GM21717 (cell line): ENCODE measurements around the gene CREB3L4.
"Not testable (repeated sequence)": the region's sequence is repeated elsewhere in the genome, so short reads cannot be mapped to it uniquely, and the experiment has no call there.

ENCODE experiments used
- ATAC-seq: cut with Tn5 transposase; IDR thresholded peaks from one replicate; pipeline ENCODE4 v1.9.1; 2021; ENCODE audit warnings: mild to moderate bottlenecking, moderate library complexity; ENCODE audit not compliant: unreplicated experiment

CREB3L4 gene

DNA sequence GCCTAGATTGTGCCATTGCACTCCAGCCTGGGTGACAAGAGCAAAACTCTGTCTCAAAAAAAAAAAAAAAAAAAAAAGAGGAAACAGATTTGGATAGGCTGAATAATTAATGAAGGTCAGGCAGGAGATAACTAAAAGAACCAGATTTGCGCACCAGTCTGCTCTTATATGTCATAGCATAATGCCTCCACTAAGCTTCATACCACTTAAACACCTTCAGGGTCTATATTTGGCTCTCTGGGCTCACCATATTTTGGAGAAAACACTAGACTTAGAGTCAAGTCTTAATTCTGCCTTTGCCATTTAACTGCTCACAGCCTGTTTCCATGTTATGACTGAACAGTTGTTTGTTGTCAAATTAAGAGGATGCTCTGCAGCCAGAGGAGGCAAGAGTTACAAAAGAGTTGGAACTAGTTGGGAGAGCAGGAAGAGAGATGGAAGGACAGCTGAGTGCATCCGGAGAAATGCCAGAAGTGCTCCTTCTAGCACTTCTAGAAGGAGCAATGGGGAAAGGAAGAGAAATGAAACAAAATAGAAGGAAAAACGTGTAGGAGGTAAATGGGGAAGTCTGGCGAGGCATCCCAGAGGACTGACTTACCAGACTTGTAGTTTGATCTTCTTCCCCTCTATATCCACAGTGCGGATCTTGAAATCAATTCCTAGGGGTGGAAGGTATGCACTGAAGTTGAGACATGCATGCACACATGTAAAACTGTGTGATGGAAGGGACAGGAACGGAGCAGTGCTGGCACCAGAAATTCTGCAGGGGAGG, 16.6 kb downstream of the CREB3L4 start:
- no peak for ATAC-seq

DNA sequence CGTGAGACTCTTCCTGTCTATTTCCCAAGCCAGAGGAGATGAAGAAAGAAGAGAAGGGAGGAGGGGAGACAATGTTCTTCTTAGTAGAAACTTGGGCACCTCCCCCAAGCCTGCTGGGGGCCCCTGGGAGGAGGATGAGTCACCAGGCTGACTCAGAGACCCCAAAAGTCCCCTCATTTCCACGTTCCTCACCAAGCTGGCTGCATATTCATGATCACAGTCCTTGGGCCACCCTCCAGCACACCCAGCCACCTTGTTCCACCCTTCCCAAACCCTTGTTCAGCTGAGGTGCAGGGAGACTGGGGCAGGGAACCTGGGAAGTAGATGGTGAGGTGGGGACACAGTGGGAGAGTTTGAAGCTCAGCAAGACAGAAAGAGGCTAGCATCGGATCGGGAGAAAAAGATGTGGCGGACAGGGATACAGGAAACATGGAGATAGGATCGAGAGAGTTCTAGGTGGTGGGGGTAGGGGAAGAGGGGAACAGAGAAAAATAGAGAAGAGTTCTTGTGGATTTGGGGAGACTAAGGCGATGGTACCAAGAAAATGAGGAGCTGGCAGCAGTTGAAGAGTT, 17.7 kb downstream of the CREB3L4 start:
- ATAC-seq = no peak

DNA sequence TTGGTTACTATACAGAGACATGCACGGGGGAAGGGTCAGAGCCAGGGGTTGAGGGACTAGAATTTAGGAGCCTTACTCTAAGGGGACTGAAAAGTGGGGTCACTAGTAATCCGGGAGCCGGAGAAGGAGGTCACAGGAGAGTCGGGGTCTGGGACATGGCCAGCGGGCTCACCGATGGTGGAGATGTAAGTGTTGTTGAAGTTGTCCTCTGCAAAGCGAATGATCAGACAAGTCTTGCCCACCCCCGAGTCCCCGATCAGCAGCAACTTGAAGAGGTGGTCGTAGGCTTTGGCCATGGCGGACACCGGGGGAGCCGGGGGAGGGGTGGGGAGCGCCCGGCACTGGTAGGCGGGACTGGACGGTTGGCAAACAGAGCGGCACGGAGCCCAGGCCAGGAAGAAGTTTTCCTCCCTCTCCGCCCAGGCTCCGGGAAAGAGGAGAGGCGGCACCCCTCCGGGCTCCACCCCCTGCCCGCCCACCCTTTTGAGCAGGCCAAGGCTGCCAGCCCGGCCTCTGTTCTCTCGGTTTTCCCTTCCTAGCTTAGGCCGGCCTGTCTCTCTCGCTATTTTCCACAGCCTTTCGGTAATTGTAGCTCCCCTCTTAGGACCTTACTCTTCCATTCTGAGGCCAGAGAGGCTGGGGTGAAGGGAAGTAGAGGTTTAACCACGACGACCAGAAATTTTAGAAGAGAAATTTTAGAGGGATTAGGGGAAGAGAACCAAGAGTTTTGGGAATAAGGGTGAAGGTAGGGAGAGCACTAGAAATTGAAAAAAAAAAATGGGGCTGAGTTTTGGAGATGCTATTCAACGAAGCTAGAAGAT, 18.4 kb downstream of the CREB3L4 start, which contains the start of gene RAB13:
TSS of gene RAB13 (minus strand) at position 399 of the 821 bp plus-strand sequence. CDS start at position 296, 103 bp downstream.
- no peak for ATAC-seq

DNA sequence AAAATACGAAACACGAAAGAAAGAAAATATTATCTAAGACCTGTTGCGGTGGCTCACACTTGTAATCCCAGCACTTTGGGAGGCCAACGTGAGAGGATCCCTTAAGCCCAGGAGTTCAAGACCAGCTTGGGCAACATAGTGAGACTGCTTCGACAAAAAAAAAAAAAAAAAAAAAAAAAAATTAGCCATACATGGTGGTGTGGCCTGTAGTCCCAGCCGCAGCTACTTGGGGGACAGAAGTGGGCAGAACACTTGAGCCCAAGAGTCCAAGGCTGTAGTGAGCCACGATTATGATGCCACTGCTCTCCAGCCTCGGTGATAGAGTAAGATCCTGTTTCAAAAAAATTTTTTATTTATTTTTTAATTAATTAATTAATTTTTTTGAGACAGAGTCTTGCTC, 19.9 kb downstream of the CREB3L4 start:
- ATAC-seq = no peak

DNA sequence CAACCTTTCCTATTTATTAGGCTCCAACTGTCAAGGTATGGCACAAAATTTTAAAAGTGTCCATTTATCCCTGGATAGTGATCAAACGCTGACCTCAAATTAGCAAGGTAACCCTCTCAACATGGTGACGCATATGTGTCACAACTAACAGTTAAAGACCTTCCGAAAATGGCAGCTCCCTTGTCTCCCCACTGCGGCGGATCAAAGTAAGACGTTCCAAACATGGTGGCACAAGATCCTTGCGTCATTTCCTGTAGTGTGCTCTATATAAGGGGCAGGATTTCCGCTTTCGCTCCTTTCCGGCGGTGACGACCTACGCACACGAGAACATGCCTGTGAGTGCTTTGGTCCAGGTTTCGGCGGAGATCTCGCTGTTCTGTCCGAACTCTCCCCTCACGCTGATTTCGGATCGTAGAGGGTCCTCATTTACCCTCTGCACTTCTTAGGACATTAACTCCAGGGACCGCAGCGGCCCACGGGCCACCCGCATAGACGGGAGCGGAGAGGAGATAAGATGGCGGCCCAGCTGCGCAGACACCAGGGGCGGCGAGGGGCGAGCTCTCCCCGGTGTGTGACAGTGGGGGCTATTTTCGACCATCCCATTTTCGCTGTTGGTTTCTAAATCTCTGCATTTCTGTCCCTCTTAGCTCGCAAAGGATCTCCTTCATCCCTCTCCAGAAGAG, 22.9 kb downstream of the CREB3L4 start, which contains the start of gene RPS27:
TSS of gene RPS27 (plus strand) at position 295 of the 683 bp plus-strand sequence. CDS start at position 330, 35 bp downstream.
- ATAC-seq = peak; percentile 70

DNA sequence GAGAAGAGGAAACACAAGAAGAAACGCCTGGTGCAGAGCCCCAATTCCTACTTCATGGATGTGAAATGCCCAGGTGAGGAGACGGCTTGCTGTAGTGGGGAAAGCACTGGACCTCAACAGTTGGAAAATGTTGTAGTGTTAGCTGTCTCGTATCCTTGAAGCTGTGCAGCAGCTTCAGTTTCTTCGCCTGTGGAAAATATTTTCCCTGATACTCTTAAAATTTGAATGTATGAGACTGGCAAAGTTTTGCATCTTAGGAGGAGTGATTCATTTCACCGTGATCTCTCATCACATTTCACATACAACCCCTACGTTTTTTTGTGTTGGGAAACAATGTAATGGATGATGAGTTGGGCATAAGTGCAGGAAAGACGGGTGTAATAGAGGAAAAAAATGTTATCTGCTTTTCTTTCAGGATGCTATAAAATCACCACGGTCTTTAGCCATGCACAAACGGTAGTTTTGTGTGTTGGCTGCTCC, 23.5 kb downstream of the CREB3L4 start:
- ATAC-seq = no peak

DNA sequence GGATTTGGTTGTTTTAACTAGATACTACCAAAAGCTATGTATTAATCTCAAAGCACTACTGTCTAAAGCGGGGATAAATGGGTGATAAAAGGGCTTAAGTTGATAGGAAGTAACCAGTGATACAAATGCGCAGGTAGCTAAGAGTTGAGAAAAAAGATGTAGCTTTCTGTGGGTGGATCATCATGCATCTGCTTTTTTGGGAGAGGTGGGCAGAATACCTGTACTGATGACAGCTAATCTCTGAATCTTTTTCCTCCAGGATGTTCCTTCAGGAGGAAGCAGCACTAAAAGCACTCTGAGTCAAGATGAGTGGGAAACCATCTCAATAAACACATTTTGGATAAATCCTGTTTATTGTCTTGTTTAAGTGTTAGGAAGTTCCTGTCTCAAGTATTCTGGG, 24.1 kb downstream of the CREB3L4 start:
- ATAC-seq = no peak

DNA sequence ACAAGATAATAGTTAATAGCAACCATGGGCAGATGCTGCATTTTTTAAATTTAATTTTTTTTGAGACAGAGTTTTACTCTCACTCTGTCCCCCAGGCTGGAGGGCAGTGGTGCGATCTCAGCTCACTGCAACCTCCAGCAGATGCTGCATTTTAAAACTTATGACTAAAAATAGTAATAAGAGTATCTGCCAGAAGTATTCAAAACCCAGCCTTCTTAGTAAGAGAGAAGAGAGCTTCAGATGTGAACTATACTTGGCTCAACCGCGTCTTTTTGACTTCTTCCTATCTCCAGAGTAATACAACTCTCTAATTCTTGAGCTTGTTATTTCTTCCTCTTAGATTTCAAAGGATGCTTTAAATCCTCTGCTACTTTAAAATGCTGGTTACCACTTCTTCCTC, 27.5 kb downstream of the CREB3L4 start:
- no peak for ATAC-seq

DNA sequence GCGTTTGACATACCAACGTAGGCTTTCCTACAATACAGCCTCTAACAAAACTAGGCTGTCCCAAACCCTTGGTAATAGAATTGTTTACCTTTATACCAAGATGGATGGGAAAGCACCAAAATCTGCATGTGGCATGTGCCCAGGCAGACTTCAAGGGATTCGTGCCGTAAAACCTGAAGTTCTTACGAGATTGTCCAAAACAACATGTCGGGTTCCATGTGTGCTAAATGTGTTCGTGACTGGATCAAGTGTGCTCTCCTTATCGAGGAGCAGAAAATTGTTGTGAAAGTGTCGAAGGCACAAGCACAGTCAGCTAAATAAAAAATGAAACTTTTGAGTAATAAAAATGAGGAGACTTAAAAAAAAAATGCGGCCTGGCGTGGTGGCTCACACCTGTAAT, 27.9 kb downstream of the CREB3L4 start:
- ATAC-seq = no peak

DNA sequence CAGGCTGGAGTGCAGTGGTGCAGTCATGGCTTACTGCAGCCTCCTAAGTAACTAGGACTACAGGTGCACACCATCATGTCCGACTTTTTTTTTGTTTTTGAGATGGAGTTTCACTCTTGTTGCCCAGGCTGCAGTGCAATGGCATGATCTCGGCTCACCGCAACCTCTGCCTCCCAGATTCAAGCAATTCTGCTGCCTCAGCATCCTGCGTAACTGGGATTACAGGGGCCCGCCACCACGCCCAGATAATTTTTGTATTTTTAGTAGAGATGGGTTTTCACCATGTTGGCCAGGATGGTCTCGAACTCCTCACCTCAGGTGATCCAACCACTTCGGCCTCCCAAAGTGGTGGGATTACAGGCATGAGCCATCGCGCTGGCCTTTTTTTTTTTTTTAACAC, 29.2 kb downstream of the CREB3L4 start:
- not testable (repeated sequence) for ATAC-seq

DNA sequence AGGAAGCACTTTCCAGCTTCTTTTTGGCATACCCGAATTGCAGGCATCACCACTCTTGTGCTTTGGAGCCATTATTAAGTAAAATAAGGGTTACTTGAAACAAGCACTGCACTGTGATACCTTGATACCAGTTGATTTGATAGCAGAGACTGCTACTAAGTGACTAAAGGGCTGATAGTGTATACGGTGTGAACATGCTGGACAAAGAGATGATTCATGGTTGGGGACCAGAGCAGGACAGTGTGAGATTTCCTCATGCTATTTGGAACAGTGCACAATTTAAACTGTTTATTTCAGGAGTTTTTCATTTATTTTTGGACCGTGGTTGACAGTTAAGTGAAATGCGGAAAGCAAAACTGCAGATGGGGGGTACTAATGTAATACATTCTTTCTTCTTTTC, 32.7 kb downstream of the CREB3L4 start:
- no peak for ATAC-seq

DNA sequence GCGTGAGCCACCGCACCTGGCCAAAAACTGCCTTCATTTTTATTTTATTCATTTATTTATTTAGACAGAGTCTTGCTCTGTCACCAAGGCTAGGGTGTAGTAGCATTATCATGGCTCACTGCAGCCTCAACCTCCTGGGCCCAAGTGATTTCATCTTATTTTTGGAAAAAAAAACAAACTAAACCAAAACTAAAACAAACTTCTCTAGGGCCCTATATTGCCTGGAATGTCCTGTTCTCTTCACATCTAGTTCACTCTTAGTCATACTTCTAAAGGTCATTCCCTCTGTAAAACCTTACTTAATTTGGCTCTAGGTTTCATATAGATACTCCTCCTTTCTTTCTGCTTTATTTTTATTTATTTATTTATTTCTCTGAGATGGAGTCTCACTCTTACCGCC, 38.4 kb downstream of the CREB3L4 start:
- no peak for ATAC-seq

DNA sequence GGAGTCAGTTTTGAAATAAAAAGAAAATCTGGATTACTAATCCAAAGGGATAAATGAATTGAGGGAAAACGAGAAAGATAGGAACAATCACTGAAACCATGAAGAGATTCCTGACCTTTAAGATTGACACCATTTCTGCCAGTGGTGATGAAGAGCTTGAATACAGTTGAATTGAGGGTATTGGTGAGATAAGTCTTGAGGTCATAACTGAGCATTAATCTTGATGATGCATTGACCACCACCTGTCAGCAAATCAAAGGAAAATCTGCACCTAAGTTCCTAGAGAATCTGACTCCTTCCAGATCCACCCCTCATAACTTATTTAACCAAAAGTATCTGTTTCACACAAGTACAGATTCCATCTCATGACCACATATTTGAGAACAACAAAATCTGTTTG, 44.4 kb downstream of the CREB3L4 start:
- ATAC-seq = no peak

DNA sequence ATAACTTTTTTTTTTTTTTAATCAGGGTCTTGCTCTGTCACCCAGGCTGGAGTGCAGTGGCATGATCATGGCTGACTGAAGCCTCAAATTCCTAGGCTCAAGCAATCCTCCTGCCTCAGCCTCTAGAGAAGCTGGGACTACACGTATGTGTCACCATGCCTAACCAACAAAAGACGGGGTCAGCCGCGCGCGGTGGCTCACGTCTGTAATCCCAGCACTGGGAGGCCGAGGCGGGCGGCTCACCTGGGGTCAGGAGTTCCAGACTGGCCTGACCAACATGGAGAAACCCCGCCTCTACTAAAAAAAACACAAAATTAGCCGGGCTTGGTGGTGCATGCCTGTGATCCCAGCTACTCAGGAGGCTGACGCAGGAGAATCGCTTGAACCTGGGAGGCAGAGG, 44.8 kb downstream of the CREB3L4 start:
- ATAC-seq = not testable (repeated sequence)

DNA sequence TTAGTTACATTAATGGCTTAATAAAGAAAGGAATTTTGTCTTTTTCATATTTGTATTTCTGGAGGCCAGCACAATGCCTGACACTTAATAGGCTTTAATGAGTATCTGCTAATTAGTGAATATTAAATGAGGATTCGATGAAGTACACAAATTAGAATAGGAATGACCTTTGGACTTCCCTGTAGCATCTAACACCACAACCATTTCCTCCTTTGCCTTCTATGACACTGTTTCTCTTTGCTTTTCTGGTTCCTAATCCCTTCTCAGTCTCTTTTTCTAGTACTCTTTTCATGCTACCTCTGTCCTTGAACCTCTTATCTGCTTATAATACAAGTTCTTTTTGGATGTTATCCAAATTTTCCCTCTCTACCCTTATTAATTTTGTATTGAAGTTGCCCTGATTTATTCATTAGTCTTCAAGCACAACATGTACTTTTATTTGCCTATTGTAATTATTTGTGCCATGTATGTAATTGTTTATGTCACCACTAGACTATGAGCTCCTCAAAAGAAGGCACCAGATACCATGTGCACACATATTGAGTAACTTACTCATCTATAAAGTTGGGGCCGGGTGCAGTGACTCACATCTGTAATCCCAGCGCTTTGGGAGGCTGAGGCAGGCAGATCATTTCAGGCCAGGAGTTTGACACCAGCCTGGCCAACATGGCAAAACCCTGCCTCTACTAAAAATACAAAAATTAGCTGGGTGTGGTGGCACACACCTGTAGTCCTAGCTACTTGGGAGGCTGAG, 46.6 kb downstream of the CREB3L4 start:
- ATAC-seq = no peak

DNA sequence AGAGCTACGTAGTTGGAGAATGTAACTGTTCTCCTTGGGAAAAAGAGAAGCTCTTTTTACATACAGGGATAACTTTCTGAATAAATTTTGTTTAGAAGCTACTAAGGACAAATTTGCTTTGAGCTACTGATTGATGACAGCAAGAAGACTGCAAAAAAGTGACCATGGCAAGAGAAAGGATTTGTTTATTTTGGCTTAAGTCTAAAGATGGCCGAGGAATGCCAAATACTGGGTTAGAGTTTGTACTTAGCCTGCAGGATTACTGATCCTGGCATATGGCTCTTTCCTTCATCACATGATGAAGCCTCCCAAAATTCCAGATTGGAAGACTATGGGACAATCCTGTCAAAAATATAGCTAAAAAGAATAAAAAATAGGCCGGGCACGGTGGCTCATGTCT, 51.6 kb downstream of the CREB3L4 start:
- no peak for ATAC-seq

DNA sequence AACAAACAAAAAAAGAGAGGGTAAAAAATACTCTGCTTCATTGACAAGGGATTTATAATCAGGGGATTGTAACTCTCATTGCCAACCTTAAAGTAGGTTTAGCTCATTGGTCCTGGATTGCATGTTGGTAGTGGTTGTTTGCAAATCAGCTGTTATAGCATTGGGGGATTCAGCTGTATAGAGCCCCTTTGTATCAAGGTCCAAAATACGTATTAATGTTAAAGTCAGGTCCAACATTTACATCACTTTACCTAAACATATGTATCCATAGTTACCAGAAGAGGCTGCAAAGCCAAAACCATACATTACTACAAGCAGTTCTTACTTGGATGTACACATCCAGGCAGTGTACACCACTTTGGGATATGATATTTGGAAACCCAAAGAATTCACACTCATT, 52.2 kb downstream of the CREB3L4 start:
- ATAC-seq = no peak
